A549 treated with AZD9567 at 1 μM for 4 hours (cell line): ENCODE results near the gene AKR7A3. TPM values are rescaled to one million over a fixed set of nuclear protein-coding genes. Genes with fewer than 3 reads are reported as not detected.

Experiments
- total RNA-seq: library from RNA; stranded (reverse); fragments of 200-300 nt; extraction: Qiagen RNA extraction; gene quantifications from 5 replicates; pipeline ENCODE4 v1.2.3, GENCODE V29; 2022; ENCODE audit not compliant: insufficient read depth

Gene AKR7A3
- 0.13 to 0.23 TPM (median 0.18 TPM) in 4 of 5 replicates, not detected in the other for total RNA-seq

GRCh38 chr1:19288324-19289241 is at the start of gene AKR7A3:
TSS of gene AKR7A3 (minus strand) at chr1:19288770. CDS start at chr1:19288709, 61 bp downstream.

GRCh38 chr1:19311931-19312781 is 23.6 kb upstream of the AKR7A3 start, which contains the start of the genes AKR7A2 and SLC66A1:
TSS of gene AKR7A2 (minus strand) at chr1:19312144. CDS start at chr1:19312124, 20 bp downstream.
TSS of gene SLC66A1 (plus strand) at chr1:19312326. CDS start at chr1:19317678, 5,352 bp downstream.

GRCh38 chr1:19251305-19252196 is 37.0 kb downstream of the AKR7A3 start, which contains the start of the genes EMC1 and MRTO4:
TSS of gene EMC1 (minus strand) at chr1:19251524. CDS start at chr1:19251509, 15 bp downstream.
TSS of gene MRTO4 (plus strand) at chr1:19251805. CDS start at chr1:19251836, 31 bp downstream.

Other genes with a start within 250 kb of the AKR7A3 start
- gene UBR4, start 78.5 kb downstream of the AKR7A3 start, total RNA-seq, result 90.3 to 119 TPM (median 94.3 TPM) in 5 replicates
- gene EMC1, start 37.2 kb downstream of the AKR7A3 start, total RNA-seq, result 28.1 to 37.2 TPM (median 34.3 TPM) in 5 replicates
- 64.0 to 71.9 TPM (median 65.1 TPM) in 5 replicates for gene MRTO4, start 37.0 kb downstream of the AKR7A3 start, total RNA-seq
- gene AKR7A2, start 23.4 kb upstream of the AKR7A3 start, total RNA-seq, result 34.3 to 55.3 TPM (median 53.7 TPM) in 5 replicates
- 14.9 to 24.6 TPM (median 23.0 TPM) in 5 replicates for gene SLC66A1, start 23.6 kb upstream of the AKR7A3 start, total RNA-seq
- gene CAPZB, start 196.8 kb upstream of the AKR7A3 start, total RNA-seq, result 224 to 235 TPM (median 229 TPM) in 5 replicates